ENCODE measurements around the gene TFAP2C.

Gene TFAP2C

GRCh38 chr20:56676679-56677078 lies 47.6 kb downstream of the TFAP2C start:
- no peak overlapping the region for H3K4me3 ChIP-seq (ENCODE audit: low read depth, low read length)
- TF ChIP-seq CTCF (IDR thresholded peaks at IDR 0.05; ENCODE audit: low read depth, low read length), result no peak
- DNase-seq (ENCODE audit: low read depth, low spot score), result no peak
- in situ Hi-C loops (cut with HindIII; ENCODE audit: low sequenced_read_pairs), result no loop called here

- TF ChIP-seq CTCF (IDR thresholded peaks at IDR 0.05; ENCODE audit: low read depth, low read length), result no peak
- in situ Hi-C loops (cut with HindIII; ENCODE audit: low sequenced_read_pairs), result no loop called here
- no peak for DNase-seq (ENCODE audit: low read depth, low spot score)
- H3K4me3 ChIP-seq (ENCODE audit: low read depth, low read length), result no peak overlapping the region
These were observed 54.2 kb downstream of the TFAP2C start for GRCh38 chr20:56683077-56683865.

- no peak for DNase-seq (ENCODE audit: low read depth, low spot score)
- in situ Hi-C loops (cut with HindIII; ENCODE audit: low sequenced_read_pairs), result no loop called here
- no peak overlapping the region for H3K4me3 ChIP-seq (ENCODE audit: low read depth, low read length)
- no peak for TF ChIP-seq CTCF (IDR thresholded peaks at IDR 0.05; ENCODE audit: low read depth, low read length)
These were observed 56.8 kb downstream of the TFAP2C start for GRCh38 chr20:56685879-56686278.

GRCh38 chr20:56687061-56687460 lies 58.0 kb downstream of the TFAP2C start:
- no peak for DNase-seq (ENCODE audit: low read depth, low spot score)
- TF ChIP-seq CTCF (IDR thresholded peaks at IDR 0.05; ENCODE audit: low read depth, low read length), result no peak
- no peak overlapping the region for H3K4me3 ChIP-seq (ENCODE audit: low read depth, low read length)
- in situ Hi-C loops (cut with HindIII; ENCODE audit: low sequenced_read_pairs), result no loop called here

GRCh38 chr20:56688106-56688505 lies 59.0 kb downstream of the TFAP2C start:
- no peak overlapping the region for H3K4me3 ChIP-seq (ENCODE audit: low read depth, low read length)
- no peak for DNase-seq (ENCODE audit: low read depth, low spot score)
- in situ Hi-C loops (cut with HindIII; ENCODE audit: low sequenced_read_pairs), result no loop called here
- no peak for TF ChIP-seq CTCF (IDR thresholded peaks at IDR 0.05; ENCODE audit: low read depth, low read length)
